ENCODE results near the gene VWA3A.

GRCh38 chr16:22174642-22175041, 82.3 kb downstream of the VWA3A start:
- TF ChIP-seq CTCF (IDR thresholded peaks at IDR 0.05; ENCODE audit: borderline replicate concordance, extremely low read depth, low read length, poor library complexity, severe bottlenecking) (no peak), EZH2 (IDR thresholded peaks at IDR 0.05; ENCODE audit: borderline replicate concordance, low read depth, low read length, severe bottlenecking) (no peak)

Measured in DND-41 (cell line).